Measurements from ENCODE around the gene KLHDC10. TPM values are rescaled to one million over a fixed set of nuclear protein-coding genes. Genes with fewer than 3 reads are reported as not detected.

The KLHDC10 gene
- total RNA-seq, 1 experiment from 2014 or later, result 47.0 TPM

GRCh38 chr7:130022623-130023175, 47.6 kb upstream of the KLHDC10 start:
- no peak for DNase-seq
- H3K4me2 ChIP-seq, result no peak overlapping the region
- intact Hi-C loops (cut with micrococcal nuclease; ENCODE audit: unreplicated experiment), result no loop called here
- no peak overlapping the region for H3K4me3 ChIP-seq
- H3K27ac ChIP-seq, result no peak overlapping the region
- H3K9me3 ChIP-seq (ENCODE audit: insufficient read depth, low read depth), result no peaks in the 10 kb centered on the region
- H3K9me2 ChIP-seq (ENCODE audit: insufficient read depth), result no peaks in the 10 kb centered on the region
- no peaks in the 10 kb centered on the region for H3K27me3 ChIP-seq (ENCODE audit: insufficient read depth, low read depth)
- no TSS peak for BruUV-seq (replicated peaks)
- ChIA-PET CTCF (no interaction called here), POLR2A (ENCODE audit: unreplicated experiment) (no interaction called here)
- no peaks in the 10 kb centered on the region for H4K20me1 ChIP-seq (ENCODE audit: insufficient read depth)
- TF ChIP-seq, protein P1, sequence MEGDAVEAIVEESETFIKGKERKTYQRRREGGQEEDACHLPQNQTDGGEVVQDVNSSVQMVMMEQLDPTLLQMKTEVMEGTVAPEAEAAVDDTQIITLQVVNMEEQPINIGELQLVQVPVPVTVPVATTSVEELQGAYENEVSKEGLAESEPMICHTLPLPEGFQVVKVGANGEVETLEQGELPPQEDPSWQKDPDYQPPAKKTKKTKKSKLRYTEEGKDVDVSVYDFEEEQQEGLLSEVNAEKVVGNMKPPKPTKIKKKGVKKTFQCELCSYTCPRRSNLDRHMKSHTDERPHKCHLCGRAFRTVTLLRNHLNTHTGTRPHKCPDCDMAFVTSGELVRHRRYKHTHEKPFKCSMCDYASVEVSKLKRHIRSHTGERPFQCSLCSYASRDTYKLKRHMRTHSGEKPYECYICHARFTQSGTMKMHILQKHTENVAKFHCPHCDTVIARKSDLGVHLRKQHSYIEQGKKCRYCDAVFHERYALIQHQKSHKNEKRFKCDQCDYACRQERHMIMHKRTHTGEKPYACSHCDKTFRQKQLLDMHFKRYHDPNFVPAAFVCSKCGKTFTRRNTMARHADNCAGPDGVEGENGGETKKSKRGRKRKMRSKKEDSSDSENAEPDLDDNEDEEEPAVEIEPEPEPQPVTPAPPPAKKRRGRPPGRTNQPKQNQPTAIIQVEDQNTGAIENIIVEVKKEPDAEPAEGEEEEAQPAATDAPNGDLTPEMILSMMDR (conservative IDR thresholded peaks at IDR 0.05), result no peak
- no peak for TF ChIP-seq EZH2 (IDR thresholded peaks at IDR 0.05; ENCODE audit: low read depth)
- H3K79me2 ChIP-seq (ENCODE audit: low read depth), result no peaks in the 10 kb centered on the region
- no peak overlapping the region for H2AFZ ChIP-seq
- H3K4me1 ChIP-seq (replicated peaks; ENCODE audit: insufficient read depth), result peaks cover 15% of the 10 kb centered on the region
- peaks cover 11% of the 10 kb centered on the region for H3F3A ChIP-seq (ENCODE audit: insufficient read depth, low read depth)
- H3K36me3 ChIP-seq (ENCODE audit: low read depth), result peaks cover 29% of the 10 kb centered on the region

DNA sequence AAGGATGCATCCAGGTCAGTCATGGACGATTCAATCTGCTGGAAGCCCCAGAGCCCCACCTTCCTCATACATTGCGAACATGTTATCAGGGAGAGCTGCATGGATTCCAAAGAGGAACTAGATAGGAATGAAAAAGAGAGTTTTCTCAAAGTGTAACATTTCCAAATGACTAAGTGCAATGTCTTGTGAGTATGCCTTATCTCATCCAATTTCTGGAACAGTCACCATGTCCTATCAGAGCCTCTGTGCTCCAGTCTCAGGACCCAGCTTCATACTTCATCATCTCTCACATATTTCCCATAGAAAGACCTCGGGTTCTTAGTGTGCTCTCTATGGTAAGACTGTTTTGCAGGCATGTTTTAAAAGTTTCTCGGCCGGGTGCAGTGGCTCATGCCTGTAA, 45.9 kb upstream of the KLHDC10 start:
- ChIA-PET POLR2A (ENCODE audit: unreplicated experiment) (no interaction called here), CTCF (interaction anchor here (0.6 kb wide), 2 partner anchors 76 to 553 kb away, joined by 3 to 4 read pairs; no protein-coding TSS in a partner anchor)
- Histone ChIP-seq H3K4me3 (no peak overlapping the region), H4K20me1 (ENCODE audit: insufficient read depth) (no peaks in the 10 kb centered on the region), H3K36me3 (ENCODE audit: low read depth) (peaks cover 26% of the 10 kb centered on the region), H3K9me3 (ENCODE audit: insufficient read depth, low read depth) (no peaks in the 10 kb centered on the region), H3K4me1 (replicated peaks; ENCODE audit: insufficient read depth) (peaks cover 15% of the 10 kb centered on the region), H3K79me2 (ENCODE audit: low read depth) (no peaks in the 10 kb centered on the region), H2AFZ (no peak overlapping the region), H3K27me3 (ENCODE audit: insufficient read depth, low read depth) (no peaks in the 10 kb centered on the region), H3K27ac (no peak overlapping the region), H3K4me2 (no peak overlapping the region), H3K9me2 (ENCODE audit: insufficient read depth) (no peaks in the 10 kb centered on the region), H3F3A (ENCODE audit: insufficient read depth, low read depth) (peaks cover 11% of the 10 kb centered on the region)
- intact Hi-C loops (cut with micrococcal nuclease; ENCODE audit: unreplicated experiment), result no loop called here
- TF ChIP-seq, protein P1 (conservative IDR thresholded peaks at IDR 0.05), result no peak
- TF ChIP-seq EZH2 (IDR thresholded peaks at IDR 0.05; ENCODE audit: low read depth), result no peak
- DNase-seq, result no peak
- no TSS peak for BruUV-seq (replicated peaks)

DNA sequence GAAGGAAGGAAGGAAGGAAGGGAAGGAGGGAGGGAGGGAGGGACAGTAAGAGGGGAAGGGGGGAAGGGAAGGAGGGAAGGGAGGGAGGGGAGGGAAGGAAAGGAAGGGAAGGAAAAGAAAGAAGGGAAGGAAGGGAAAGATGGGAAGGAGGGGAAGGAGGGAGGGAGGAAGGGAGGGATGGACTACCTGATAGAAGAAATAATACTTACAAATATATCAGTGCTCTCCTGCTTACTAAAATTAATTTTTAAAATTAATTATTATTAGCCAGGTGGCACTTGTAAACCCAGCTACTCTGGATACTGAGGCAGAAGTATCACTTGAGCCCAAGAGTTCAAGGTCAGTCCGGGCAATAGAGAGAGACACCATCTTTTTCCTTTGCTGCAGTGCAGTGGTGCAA, 37.6 kb upstream of the KLHDC10 start:
- no peaks in the 10 kb centered on the region for H3K9me2 ChIP-seq (ENCODE audit: insufficient read depth)
- ChIA-PET POLR2A (ENCODE audit: unreplicated experiment) (interaction anchor here (0.6 kb wide), 2 partner anchors 157 to 376 kb away, joined by 5 read pairs; no protein-coding TSS in a partner anchor), CTCF (no interaction called here)
- BruUV-seq (replicated peaks), result no TSS peak
- H4K20me1 ChIP-seq (ENCODE audit: insufficient read depth), result no peaks in the 10 kb centered on the region
- no peak overlapping the region for H3K4me2 ChIP-seq
- intact Hi-C loops (cut with micrococcal nuclease; ENCODE audit: unreplicated experiment), result no loop called here
- DNase-seq, result no peak
- no peaks in the 10 kb centered on the region for H3K9me3 ChIP-seq (ENCODE audit: insufficient read depth, low read depth)
- no peaks in the 10 kb centered on the region for H3K27me3 ChIP-seq (ENCODE audit: insufficient read depth, low read depth)
- no peaks in the 10 kb centered on the region for H3K79me2 ChIP-seq (ENCODE audit: low read depth)
- no peak for TF ChIP-seq EZH2 (IDR thresholded peaks at IDR 0.05; ENCODE audit: low read depth)
- TF ChIP-seq, protein P1 (conservative IDR thresholded peaks at IDR 0.05), result no peak
- no peak overlapping the region for H3K27ac ChIP-seq
- H3K4me1 ChIP-seq (replicated peaks; ENCODE audit: insufficient read depth), result no peaks in the 10 kb centered on the region
- no peak overlapping the region for H3K4me3 ChIP-seq
- H2AFZ ChIP-seq, result no peak overlapping the region
- H3K36me3 ChIP-seq (ENCODE audit: low read depth), result 0 out of 2 replicates have a peak, but pooled peaks cover 5% of the 10 kb centered on the region
- H3F3A ChIP-seq (ENCODE audit: insufficient read depth, low read depth), result 0 out of 2 replicates have a peak, but pooled peaks cover 4% of the 10 kb centered on the region
